ENCODE results near the gene CABS1.

CABS1 gene

DNA sequence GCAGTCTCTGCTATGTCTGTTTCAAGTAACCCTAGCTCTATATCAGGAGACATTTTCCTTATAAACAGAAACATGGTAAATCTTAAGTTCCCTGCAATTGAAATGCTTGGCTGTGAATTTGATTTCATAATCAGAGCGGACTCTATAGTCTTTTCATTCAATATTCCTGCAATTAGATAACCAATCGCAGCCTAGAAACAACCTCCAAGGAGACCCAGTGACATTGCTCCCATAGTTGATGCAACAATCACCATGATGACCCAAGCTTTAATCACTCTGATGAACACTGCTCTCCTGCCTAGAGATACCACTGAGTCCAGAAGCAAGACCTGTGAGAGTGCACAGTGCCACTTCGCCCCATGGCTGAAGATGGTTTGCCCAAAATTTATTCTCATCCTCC is at the start of gene CABS1:
Gene CABS1 (plus strand): TSS at position 301 of the 400 bp plus-strand sequence. CDS start 59 bp downstream, at position 360.
- DNase-seq (ENCODE audit: low read depth) = no peak

DNA sequence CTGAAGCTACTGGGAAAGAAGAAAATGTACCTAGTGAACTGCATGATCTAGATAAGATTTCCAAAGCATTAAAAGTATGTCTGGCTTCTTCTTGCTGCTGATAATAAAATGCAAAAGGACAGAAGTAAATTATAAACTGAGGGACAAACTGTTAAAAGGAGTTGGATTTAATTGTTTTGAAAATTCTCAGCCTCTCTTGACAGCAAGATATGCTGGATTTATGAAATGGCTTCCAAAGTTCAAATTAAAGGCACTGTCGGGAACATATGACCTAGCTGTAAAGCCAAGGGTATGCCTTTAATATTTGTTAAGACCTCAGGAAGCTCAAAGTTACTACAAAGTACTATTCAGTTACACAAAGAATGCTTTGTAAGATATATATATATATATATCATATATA is 46.1 kb upstream of the CABS1 start:
- no peak for DNase-seq (ENCODE audit: low read depth)

- no peak for DNase-seq (ENCODE audit: low read depth)
Measured at GRCh38 chr4:70291341-70291740, 43.4 kb upstream of the CABS1 start.

DNA sequence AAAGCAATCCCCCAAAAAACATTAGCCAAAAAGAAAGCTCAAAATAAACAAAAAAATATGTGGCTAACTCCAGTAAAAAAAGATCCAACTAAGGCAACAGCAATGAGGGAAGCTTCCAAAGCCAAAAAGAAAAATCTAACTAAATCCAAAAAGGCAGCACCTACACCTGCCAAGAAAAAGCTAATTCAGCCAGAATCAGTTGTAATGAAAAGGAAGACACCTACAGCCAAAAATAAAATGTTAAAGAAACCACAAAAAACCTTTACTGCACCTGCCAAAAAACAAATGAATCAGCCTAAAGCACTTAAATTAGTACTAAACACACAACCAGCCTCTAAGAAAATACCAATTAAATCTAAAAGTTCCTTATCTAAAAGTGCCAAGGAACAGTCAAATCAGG is 37.2 kb upstream of the CABS1 start:
- no peak for DNase-seq (ENCODE audit: low read depth)

DNA sequence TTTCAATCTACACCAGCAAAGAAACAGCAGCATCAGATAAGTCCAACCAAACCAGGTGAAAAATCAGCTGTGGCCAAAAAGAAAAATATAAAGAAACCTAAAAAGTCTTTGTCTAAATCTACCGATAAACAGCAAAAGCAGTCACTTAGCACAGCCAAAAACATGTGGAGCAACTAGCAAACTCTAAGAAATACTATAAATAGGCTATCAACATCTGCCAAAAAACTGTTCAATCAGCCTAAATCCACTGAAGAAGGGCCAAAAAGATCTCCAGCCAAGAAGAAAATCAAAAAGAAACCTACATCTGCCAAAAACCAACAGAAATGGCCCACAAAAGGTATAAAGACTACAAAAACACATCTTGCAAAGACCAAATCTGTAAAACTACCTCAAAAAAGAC is 36.7 kb upstream of the CABS1 start:
- DNase-seq (ENCODE audit: low read depth) = no peak

DNA sequence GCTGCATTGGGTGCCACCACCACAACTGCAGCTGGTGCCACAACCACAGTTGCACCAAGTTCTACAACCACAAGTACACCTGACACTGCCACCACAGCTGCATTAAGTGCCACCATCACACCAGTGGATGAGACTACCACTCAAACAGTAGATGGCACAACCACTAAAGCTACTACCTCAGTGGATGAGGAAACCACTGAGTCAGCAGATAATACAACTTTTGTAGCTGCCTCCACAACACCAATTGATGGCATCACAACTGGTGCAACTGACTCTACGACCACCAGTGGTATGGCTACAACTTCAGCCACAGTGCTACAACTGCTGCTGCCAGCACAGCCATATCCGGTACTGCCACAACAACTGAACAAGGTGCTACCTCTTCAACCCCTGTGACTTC is 35.1 kb upstream of the CABS1 start:
- no peak for DNase-seq (ENCODE audit: low read depth)

DNA sequence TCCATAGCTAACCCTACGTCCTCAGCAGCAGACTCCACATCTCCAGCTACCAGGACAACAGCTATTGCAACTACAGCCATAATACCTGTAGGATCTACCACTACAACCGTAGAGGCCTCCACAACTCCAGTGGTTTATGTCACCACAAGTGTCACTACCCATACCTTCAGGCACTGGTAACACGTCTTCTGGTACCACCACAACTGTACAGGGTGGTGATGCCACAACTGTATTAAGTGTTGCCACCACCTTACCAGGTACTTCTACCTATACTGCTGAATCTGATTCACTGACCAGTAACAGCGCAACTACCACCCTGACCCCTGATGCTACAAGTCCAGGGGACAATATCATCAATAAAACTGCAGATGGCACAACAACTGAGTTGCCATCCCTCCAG is 34.6 kb upstream of the CABS1 start:
- DNase-seq (ENCODE audit: low read depth) = no peak

GRCh38 chr4:70303090-70303489 is 31.7 kb upstream of the CABS1 start:
- no peak for DNase-seq (ENCODE audit: low read depth)

- no peak for DNase-seq (ENCODE audit: low read depth)
Measured at GRCh38 chr4:70305601-70306000, 29.2 kb upstream of the CABS1 start.

DNA sequence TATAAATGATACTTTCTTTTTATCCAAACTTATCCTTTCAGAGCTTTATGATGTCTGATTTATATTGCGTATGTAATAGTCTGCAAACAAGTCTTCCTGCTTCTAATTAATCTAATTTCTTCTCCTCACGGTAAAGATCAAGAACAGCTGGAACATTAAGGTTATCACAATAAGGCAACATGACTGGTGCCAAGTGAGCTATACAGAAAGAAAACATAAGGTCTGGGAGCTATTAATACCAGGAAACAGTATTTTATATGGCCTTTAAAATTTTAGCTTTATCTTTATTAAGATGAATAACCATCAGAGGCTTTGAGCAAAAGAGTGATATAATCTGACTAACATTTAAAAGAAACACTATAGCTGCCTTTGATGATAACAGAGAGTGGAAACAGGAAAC is 28.7 kb upstream of the CABS1 start:
- DNase-seq (ENCODE audit: low read depth) = no peak

DNA sequence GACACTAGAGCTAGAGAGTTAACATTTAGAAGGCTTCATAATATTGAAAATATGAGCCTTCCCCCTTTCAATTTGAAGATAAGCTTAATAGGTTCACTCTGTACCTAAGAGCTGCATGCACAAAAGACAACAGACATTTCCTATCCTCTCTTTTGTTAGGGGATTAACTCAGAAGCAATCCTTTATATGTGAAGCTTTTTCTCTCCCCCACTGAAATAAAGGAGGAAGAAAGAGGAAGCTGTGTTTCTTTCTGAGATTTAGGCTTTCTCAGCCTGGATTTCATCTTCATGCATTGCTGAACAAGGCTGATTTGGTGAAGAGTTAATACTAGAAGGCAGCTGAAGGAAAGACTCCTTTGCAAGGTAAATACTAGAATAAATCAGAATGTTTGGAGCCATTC is 21.0 kb upstream of the CABS1 start:
- no peak for DNase-seq (ENCODE audit: low read depth)

DNA sequence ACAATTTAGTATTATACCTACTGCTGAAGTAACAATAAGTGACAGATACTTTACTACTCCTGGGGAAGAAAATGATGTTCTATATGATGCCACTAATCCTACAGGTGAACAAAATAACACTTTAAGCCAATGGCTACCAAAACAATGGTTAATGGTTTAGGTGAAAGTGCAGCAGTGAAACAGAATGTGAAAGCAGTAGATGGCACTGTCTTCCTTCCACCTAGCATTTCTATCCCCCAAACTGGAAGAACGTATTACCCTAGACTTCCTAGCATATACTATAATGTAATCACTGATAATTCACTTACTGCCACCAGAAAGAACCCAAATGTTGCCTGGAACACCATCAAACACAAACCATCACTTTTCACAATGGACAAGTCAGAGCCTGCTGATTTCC is 18.9 kb upstream of the CABS1 start:
- DNase-seq (ENCODE audit: low read depth) = no peak

GRCh38 chr4:70326052-70326451 is 8.7 kb upstream of the CABS1 start:
- no peak for DNase-seq (ENCODE audit: low read depth)

GRCh38 chr4:70336043-70336442 is 1.3 kb downstream of the CABS1 start:
- no peak for DNase-seq (ENCODE audit: low read depth)

DNA sequence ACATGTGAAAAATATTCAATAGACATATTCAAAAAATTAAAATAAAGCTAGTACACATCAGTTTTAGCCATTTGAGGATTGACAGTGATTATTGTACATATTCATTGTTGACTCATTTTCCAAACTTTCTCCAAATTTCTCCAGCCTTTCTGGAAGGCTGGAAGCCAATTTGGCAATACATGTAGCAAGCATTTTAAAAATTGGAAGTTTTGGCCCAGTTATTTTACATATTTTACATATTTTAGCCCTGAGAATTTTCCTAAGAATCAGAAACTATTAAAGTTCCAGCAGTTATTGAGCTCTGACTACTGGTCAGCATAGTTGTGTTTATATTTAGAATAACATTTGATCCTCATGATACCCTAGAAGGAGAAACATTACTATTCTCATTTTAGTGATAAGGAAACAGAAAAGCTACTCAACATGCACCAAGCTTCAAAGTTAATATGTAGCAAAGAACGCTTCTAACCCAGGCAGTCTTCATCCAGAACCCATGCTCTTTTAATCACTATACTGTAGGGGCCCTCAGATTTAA is 3.2 kb downstream of the CABS1 start:
- no peak for DNase-seq (ENCODE audit: low read depth)

- no peak for DNase-seq (ENCODE audit: low read depth)
Measured at GRCh38 chr4:70356185-70356584, 21.4 kb downstream of the CABS1 start.

- DNase-seq (ENCODE audit: low read depth) = no peak
Measured at GRCh38 chr4:70359115-70359661, 24.4 kb downstream of the CABS1 start.

GRCh38 chr4:70360460-70360859 is 25.7 kb downstream of the CABS1 start, which contains the start of gene SMR3A:
TSS of gene SMR3A (plus strand) at chr4:70360760. CDS start at chr4:70362116, 1,356 bp downstream.
- DNase-seq (ENCODE audit: low read depth) = no peak

DNA sequence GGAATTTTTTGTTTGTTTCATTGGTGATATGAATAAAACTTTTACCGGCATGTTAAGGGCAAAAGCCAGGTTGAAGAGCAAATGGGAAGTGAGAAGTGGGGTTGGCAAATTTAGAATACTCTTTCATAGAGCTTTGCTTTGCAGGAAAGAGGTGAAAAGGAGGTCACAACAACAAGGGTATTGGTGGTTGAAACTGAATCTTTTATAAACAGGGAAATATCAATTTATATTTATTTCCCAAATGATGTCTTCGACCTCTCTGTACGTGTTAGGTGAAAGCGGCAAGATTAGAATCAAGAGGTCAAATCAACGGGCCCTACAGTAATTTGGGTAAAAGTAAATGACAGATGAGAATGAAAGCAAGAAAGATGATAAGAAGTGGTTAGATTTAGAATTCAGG is 29.2 kb downstream of the CABS1 start:
- DNase-seq (ENCODE audit: low read depth) = no peak

GRCh38 chr4:70365479-70365878 is 30.7 kb downstream of the CABS1 start:
- no peak for DNase-seq (ENCODE audit: low read depth)

GRCh38 chr4:70367813-70368212 is 33.0 kb downstream of the CABS1 start:
- no peak for DNase-seq (ENCODE audit: low read depth)

DNA sequence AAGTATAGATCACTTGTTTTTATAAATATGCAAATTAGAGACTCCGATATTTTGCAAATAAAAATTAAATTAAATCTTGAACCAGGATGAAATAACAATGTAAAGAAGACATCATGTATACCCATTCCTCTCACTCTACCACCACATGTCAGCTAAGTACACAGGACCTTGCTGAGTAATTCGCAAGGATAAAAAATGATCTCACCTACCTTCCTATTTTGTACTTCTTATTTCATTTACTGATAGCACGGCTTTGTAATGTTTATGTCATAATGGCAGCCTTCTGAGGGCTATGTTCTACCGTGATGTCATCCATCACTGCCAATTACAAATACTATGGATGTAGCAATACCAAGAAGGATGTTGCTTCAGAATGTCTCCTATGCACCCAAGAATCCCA is 37.2 kb downstream of the CABS1 start:
- DNase-seq (ENCODE audit: low read depth) = no peak

- DNase-seq (ENCODE audit: low read depth) = no peak
Measured at GRCh38 chr4:70372760-70373159, 38.0 kb downstream of the CABS1 start.

GRCh38 chr4:70380578-70380977 is 45.8 kb downstream of the CABS1 start:
- no peak for DNase-seq (ENCODE audit: low read depth)
